Measurements from ENCODE around the gene NKX2-1.
"Not testable (repeated sequence)": the region's sequence is repeated elsewhere in the genome, so short reads cannot be mapped to it uniquely, and the experiment has no call there.

The NKX2-1 gene

DNA sequence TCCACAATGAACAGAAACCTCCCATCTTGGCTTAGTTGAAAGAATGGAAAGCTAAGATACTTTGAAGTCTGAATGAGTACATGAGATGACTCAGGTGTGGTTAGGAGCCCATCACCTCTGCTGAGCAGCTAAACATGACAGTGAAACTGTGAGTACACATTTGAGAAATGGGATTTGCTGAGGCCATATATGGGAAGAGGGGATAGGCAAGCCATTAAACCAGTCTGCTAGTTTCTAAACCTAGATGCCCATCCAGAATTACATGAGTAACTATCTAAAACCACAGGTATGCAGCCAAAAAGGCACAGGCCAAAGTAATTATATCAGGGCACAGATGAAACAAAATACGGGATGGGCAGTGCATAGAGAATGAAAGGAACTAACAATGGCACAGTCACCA is 41.2 kb downstream of the NKX2-1 start:
- H3K9me3 ChIP-seq (replicated peaks; ENCODE audit: insufficient read depth, low read length) = no peaks in the 10 kb centered on the region
- H4K20me1 ChIP-seq (ENCODE audit: insufficient read depth, low read length) = no peaks in the 10 kb centered on the region
- no peaks in the 10 kb centered on the region for H3K9me2 ChIP-seq (replicated peaks; ENCODE audit: insufficient read depth, low read length)
- H3K9ac ChIP-seq (ENCODE audit: low read length) = no peak overlapping the region
- peak overlapping the region; percentile 31; the same call in 1 of the 2 replicates for H3K27ac ChIP-seq (ENCODE audit: low read length)
- peak; percentile 58 for DNase-seq
- peaks cover 16% of the 10 kb centered on the region; the same call in 1 of the 2 replicates for H3K4me1 ChIP-seq (ENCODE audit: low read length)
- H3K27me3 ChIP-seq (replicated peaks; ENCODE audit: insufficient read depth, low read length) = no peaks in the 10 kb centered on the region
- TF ChIP-seq EZH2phosphoT487 (IDR thresholded peaks at IDR 0.05; ENCODE audit: low read length) = no peak
- TF ChIP-seq, protein P1, sequence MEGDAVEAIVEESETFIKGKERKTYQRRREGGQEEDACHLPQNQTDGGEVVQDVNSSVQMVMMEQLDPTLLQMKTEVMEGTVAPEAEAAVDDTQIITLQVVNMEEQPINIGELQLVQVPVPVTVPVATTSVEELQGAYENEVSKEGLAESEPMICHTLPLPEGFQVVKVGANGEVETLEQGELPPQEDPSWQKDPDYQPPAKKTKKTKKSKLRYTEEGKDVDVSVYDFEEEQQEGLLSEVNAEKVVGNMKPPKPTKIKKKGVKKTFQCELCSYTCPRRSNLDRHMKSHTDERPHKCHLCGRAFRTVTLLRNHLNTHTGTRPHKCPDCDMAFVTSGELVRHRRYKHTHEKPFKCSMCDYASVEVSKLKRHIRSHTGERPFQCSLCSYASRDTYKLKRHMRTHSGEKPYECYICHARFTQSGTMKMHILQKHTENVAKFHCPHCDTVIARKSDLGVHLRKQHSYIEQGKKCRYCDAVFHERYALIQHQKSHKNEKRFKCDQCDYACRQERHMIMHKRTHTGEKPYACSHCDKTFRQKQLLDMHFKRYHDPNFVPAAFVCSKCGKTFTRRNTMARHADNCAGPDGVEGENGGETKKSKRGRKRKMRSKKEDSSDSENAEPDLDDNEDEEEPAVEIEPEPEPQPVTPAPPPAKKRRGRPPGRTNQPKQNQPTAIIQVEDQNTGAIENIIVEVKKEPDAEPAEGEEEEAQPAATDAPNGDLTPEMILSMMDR (IDR thresholded peaks at IDR 0.05; ENCODE audit: low read length) = no peak
- no peak for TF ChIP-seq EZH2 (optimal IDR thresholded peaks at IDR 0.05; ENCODE audit: low read depth, low read length)
- H2AFZ ChIP-seq (ENCODE audit: low read length) = no peak overlapping the region
- H3K4me3 ChIP-seq (ENCODE audit: low read length) = no peak overlapping the region
- H3K79me2 ChIP-seq (ENCODE audit: low read length) = no peaks in the 10 kb centered on the region
- H3K4me2 ChIP-seq (ENCODE audit: low read depth, low read length) = peak overlapping the region; percentile 12; the same call in 1 of the 2 replicates
- H3K36me3 ChIP-seq (replicated peaks; ENCODE audit: insufficient read depth, low read length) = no peaks in the 10 kb centered on the region
- peaks cover 9% of the 10 kb centered on the region; the same call in 1 of the 2 replicates for H3F3A ChIP-seq (ENCODE audit: insufficient read depth, low read length)

DNA sequence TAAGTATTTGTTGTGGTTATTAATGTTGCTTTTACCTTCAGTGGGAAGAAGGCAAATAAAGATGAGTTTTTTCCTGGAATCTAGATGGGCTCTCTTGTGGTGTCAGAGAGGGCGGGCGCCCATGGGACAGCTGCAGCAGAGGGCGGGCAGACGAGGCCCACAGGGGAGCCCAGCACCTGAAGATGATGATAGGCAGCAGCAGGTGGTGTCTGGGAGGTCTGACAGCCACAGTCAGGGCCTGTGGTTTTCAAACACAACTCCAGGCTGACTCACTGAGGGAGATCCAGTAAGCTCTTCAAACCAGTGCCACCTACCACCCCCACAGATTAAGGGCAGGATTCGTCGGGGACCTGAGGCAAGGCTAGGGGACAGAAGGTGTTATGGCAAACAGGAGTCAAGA is 42.8 kb downstream of the NKX2-1 start:
- Histone ChIP-seq H3K4me2 (ENCODE audit: low read depth, low read length) (no peak overlapping the region), H4K20me1 (ENCODE audit: insufficient read depth, low read length) (no peaks in the 10 kb centered on the region), H3K36me3 (replicated peaks; ENCODE audit: insufficient read depth, low read length) (no peaks in the 10 kb centered on the region), H3K4me1 (ENCODE audit: low read length) (peaks cover 16% of the 10 kb centered on the region; the same call in 1 of the 2 replicates), H3F3A (ENCODE audit: insufficient read depth, low read length) (peaks cover 9% of the 10 kb centered on the region; the same call in 1 of the 2 replicates), H3K9me2 (replicated peaks; ENCODE audit: insufficient read depth, low read length) (no peaks in the 10 kb centered on the region), H2AFZ (ENCODE audit: low read length) (no peak overlapping the region), H3K27me3 (replicated peaks; ENCODE audit: insufficient read depth, low read length) (no peaks in the 10 kb centered on the region), H3K4me3 (ENCODE audit: low read length) (no peak overlapping the region), H3K9ac (ENCODE audit: low read length) (no peak overlapping the region), H3K27ac (ENCODE audit: low read length) (no peak overlapping the region), H3K9me3 (replicated peaks; ENCODE audit: insufficient read depth, low read length) (no peaks in the 10 kb centered on the region), H3K79me2 (ENCODE audit: low read length) (no peaks in the 10 kb centered on the region)
- TF ChIP-seq EZH2 (optimal IDR thresholded peaks at IDR 0.05; ENCODE audit: low read depth, low read length) (no peak), EZH2phosphoT487 (IDR thresholded peaks at IDR 0.05; ENCODE audit: low read length) (no peak)
- TF ChIP-seq, protein P1 (IDR thresholded peaks at IDR 0.05; ENCODE audit: low read length) = no peak
- DNase-seq = no peak

DNA sequence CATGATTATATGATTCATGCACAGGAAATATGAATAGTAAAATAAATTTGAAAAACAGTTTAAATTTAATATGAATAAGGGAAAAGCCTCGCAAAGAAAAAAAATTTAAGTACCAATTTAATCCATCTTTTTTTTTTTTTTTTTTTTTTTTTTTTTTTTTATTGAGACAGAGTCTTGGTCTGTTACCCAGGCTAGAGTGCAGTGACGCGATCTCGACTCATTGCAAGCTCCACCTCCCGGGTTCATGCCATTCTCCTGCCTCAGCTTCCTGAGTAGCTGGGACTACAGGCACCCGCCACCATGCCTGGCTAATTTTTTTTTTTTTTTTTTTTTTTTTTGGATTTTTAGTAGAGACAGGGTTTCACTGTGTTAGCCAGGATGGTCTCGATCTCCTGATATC is 44.0 kb downstream of the NKX2-1 start:
- H3K4me2 ChIP-seq (ENCODE audit: low read depth, low read length); H3K9me3 ChIP-seq (replicated peaks; ENCODE audit: insufficient read depth, low read length); H2AFZ ChIP-seq (ENCODE audit: low read length); H3F3A ChIP-seq (ENCODE audit: insufficient read depth, low read length); H3K4me3 ChIP-seq (ENCODE audit: low read length); H3K36me3 ChIP-seq (replicated peaks; ENCODE audit: insufficient read depth, low read length); H3K9ac ChIP-seq (ENCODE audit: low read length); H3K27ac ChIP-seq (ENCODE audit: low read length); H3K79me2 ChIP-seq (ENCODE audit: low read length); H4K20me1 ChIP-seq (ENCODE audit: insufficient read depth, low read length); DNase-seq; H3K27me3 ChIP-seq (replicated peaks; ENCODE audit: insufficient read depth, low read length); H3K9me2 ChIP-seq (replicated peaks; ENCODE audit: insufficient read depth, low read length): not testable (repeated sequence)
- H3K4me1 ChIP-seq (ENCODE audit: low read length) = peaks cover 16% of the 10 kb centered on the region; the same call in 1 of the 2 replicates

DNA sequence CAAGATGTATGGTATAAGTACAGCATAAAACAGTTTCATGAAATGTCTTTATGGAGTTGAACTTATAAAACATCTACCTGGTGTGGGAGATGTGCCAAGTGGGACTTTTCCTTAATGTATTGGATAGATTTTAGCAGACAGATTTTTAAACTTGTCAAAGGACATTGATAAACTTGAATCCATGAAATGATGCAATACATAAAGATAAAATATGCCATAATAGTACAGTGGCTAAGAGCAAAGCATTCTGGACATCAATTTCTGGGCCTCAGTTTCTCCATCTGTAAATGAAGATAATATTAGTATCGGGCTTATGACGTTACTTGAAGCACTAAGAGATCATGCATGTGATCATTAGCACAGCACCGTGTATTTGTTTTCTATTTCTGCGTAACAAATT is 45.4 kb downstream of the NKX2-1 start:
- no peak overlapping the region for H3K9ac ChIP-seq (ENCODE audit: low read length)
- no peak for TF ChIP-seq EZH2phosphoT487 (IDR thresholded peaks at IDR 0.05; ENCODE audit: low read length)
- TF ChIP-seq EZH2 (optimal IDR thresholded peaks at IDR 0.05; ENCODE audit: low read depth, low read length) = no peak
- TF ChIP-seq, protein P1 (IDR thresholded peaks at IDR 0.05; ENCODE audit: low read length) = no peak
- no peak for DNase-seq
- H3K27ac ChIP-seq (ENCODE audit: low read length) = no peak overlapping the region
- no peak overlapping the region for H3K4me3 ChIP-seq (ENCODE audit: low read length)
- no peaks in the 10 kb centered on the region for H3K79me2 ChIP-seq (ENCODE audit: low read length)
- H3F3A ChIP-seq (ENCODE audit: insufficient read depth, low read length) = peaks cover 9% of the 10 kb centered on the region; the same call in 1 of the 2 replicates
- H3K9me3 ChIP-seq (replicated peaks; ENCODE audit: insufficient read depth, low read length) = no peaks in the 10 kb centered on the region
- H2AFZ ChIP-seq (ENCODE audit: low read length) = no peak overlapping the region
- no peak overlapping the region for H3K4me2 ChIP-seq (ENCODE audit: low read depth, low read length)
- H4K20me1 ChIP-seq (ENCODE audit: insufficient read depth, low read length) = no peaks in the 10 kb centered on the region
- H3K27me3 ChIP-seq (replicated peaks; ENCODE audit: insufficient read depth, low read length) = no peaks in the 10 kb centered on the region
- H3K4me1 ChIP-seq (ENCODE audit: low read length) = peaks cover 15% of the 10 kb centered on the region; the same call in 1 of the 2 replicates
- no peaks in the 10 kb centered on the region for H3K36me3 ChIP-seq (replicated peaks; ENCODE audit: insufficient read depth, low read length)
- H3K9me2 ChIP-seq (replicated peaks; ENCODE audit: insufficient read depth, low read length) = no peaks in the 10 kb centered on the region

Measured in MM.1S (cell line).